IPS-15b (cell line): ENCODE data around the gene AFTPH.
A peak's percentile ranks its signal among the peaks of the same experiment; 100 is the strongest.

Experiments
- H3K27me3 ChIP-seq: one replicate; pipeline ENCODE4 v1.6.1; 2013; ENCODE audit warnings: low read length; ENCODE audit not compliant: control insufficient read depth, insufficient read depth
- H3K36me3 ChIP-seq: one replicate; pipeline ENCODE4 v1.6.1; 2013; ENCODE audit warnings: low read length; ENCODE audit not compliant: control insufficient read depth, insufficient read depth
- H3K4me1 ChIP-seq: one replicate; pipeline ENCODE4 v1.6.1; 2013; ENCODE audit warnings: mild to moderate bottlenecking, low read length; ENCODE audit not compliant: control insufficient read depth, insufficient read depth
- H3K4me3 ChIP-seq: one replicate; pipeline ENCODE4 v1.5.1; 2013; ENCODE audit warnings: low read depth, low read length
- H3K9ac ChIP-seq: one replicate; pipeline ENCODE4 v1.6.1; 2013; ENCODE audit warnings: low read depth, mild to moderate bottlenecking, low read length
- H3K9me3 ChIP-seq: one replicate; pipeline ENCODE4 v1.6.1; 2013; ENCODE audit warnings: mild to moderate bottlenecking, low read length; ENCODE audit not compliant: control insufficient read depth, insufficient read depth

AFTPH gene

GRCh38 chr2:64609942-64610281 lies 85.8 kb downstream of the AFTPH start:
- Histone ChIP-seq H3K9me3 (no peaks in the 10 kb centered on the region), H3K4me1 (peaks cover 9% of the 10 kb centered on the region), H3K4me3 (peak overlapping the region; percentile 75), H3K9ac (no peak overlapping the region), H3K36me3 (no peaks in the 10 kb centered on the region), H3K27me3 (peaks cover 22% of the 10 kb centered on the region)

- no peaks in the 10 kb centered on the region for H3K36me3 ChIP-seq
- no peaks in the 10 kb centered on the region for H3K9me3 ChIP-seq
- no peak overlapping the region for H3K4me3 ChIP-seq
- peaks cover 9% of the 10 kb centered on the region for H3K4me1 ChIP-seq
- H3K27me3 ChIP-seq: peaks cover 22% of the 10 kb centered on the region
- H3K9ac ChIP-seq: no peak overlapping the region
These were observed 86.3 kb downstream of the AFTPH start for GRCh38 chr2:64610316-64610855.

GRCh38 chr2:64612575-64613195 lies 88.6 kb downstream of the AFTPH start:
- peaks cover 22% of the 10 kb centered on the region for H3K27me3 ChIP-seq
- no peaks in the 10 kb centered on the region for H3K9me3 ChIP-seq
- no peak overlapping the region for H3K4me3 ChIP-seq
- no peak overlapping the region for H3K9ac ChIP-seq
- peaks cover 7% of the 10 kb centered on the region for H3K4me1 ChIP-seq
- no peaks in the 10 kb centered on the region for H3K36me3 ChIP-seq

GRCh38 chr2:64613276-64613675 lies 89.1 kb downstream of the AFTPH start:
- Histone ChIP-seq H3K4me3 (no peak overlapping the region), H3K27me3 (peaks cover 19% of the 10 kb centered on the region), H3K9me3 (no peaks in the 10 kb centered on the region), H3K4me1 (peaks cover 7% of the 10 kb centered on the region), H3K36me3 (no peaks in the 10 kb centered on the region), H3K9ac (no peak overlapping the region)

- no peak overlapping the region for H3K4me3 ChIP-seq
- H3K36me3 ChIP-seq: no peaks in the 10 kb centered on the region
- H3K9ac ChIP-seq: no peak overlapping the region
- peaks cover 7% of the 10 kb centered on the region for H3K27me3 ChIP-seq
- peaks cover 7% of the 10 kb centered on the region for H3K4me1 ChIP-seq
- no peaks in the 10 kb centered on the region for H3K9me3 ChIP-seq
These were observed 91.2 kb downstream of the AFTPH start for GRCh38 chr2:64615192-64615763.

- peaks cover 2% of the 10 kb centered on the region for H3K27me3 ChIP-seq
- H3K4me3 ChIP-seq: no peak overlapping the region
- H3K4me1 ChIP-seq: peaks cover 15% of the 10 kb centered on the region
- no peaks in the 10 kb centered on the region for H3K9me3 ChIP-seq
- no peak overlapping the region for H3K9ac ChIP-seq
- H3K36me3 ChIP-seq: no peaks in the 10 kb centered on the region
These were observed 91.9 kb downstream of the AFTPH start for GRCh38 chr2:64615844-64616536.

GRCh38 chr2:64617631-64618151 lies 93.6 kb downstream of the AFTPH start:
- H3K27me3 ChIP-seq: no peaks in the 10 kb centered on the region
- no peak overlapping the region for H3K4me3 ChIP-seq
- no peaks in the 10 kb centered on the region for H3K9me3 ChIP-seq
- H3K4me1 ChIP-seq: peaks cover 20% of the 10 kb centered on the region
- no peak overlapping the region for H3K9ac ChIP-seq
- H3K36me3 ChIP-seq: no peaks in the 10 kb centered on the region

GRCh38 chr2:64620661-64621060 lies 96.5 kb downstream of the AFTPH start:
- no peak overlapping the region for H3K4me3 ChIP-seq
- H3K36me3 ChIP-seq: no peaks in the 10 kb centered on the region
- no peaks in the 10 kb centered on the region for H3K9me3 ChIP-seq
- peaks cover 21% of the 10 kb centered on the region for H3K4me1 ChIP-seq
- no peaks in the 10 kb centered on the region for H3K27me3 ChIP-seq
- H3K9ac ChIP-seq: no peak overlapping the region

- no peaks in the 10 kb centered on the region for H3K9me3 ChIP-seq
- peaks cover 21% of the 10 kb centered on the region for H3K4me1 ChIP-seq
- no peaks in the 10 kb centered on the region for H3K36me3 ChIP-seq
- no peaks in the 10 kb centered on the region for H3K27me3 ChIP-seq
- no peak overlapping the region for H3K4me3 ChIP-seq
- H3K9ac ChIP-seq: no peak overlapping the region
These were observed 98.5 kb downstream of the AFTPH start for GRCh38 chr2:64622443-64623241.

- Histone ChIP-seq H3K4me3 (no peak overlapping the region), H3K27me3 (no peaks in the 10 kb centered on the region), H3K9me3 (no peaks in the 10 kb centered on the region), H3K4me1 (peaks cover 21% of the 10 kb centered on the region), H3K9ac (no peak overlapping the region), H3K36me3 (no peaks in the 10 kb centered on the region)
These were observed 99.2 kb downstream of the AFTPH start for GRCh38 chr2:64623242-64623850.

GRCh38 chr2:64624108-64624610 lies 100.0 kb downstream of the AFTPH start:
- Histone ChIP-seq H3K9me3 (no peaks in the 10 kb centered on the region), H3K9ac (no peak overlapping the region), H3K4me3 (no peak overlapping the region), H3K36me3 (no peaks in the 10 kb centered on the region), H3K27me3 (no peaks in the 10 kb centered on the region), H3K4me1 (peaks cover 21% of the 10 kb centered on the region)
